IMR-90 (cell line): Measurements from ENCODE around the gene DIPK1A. TPM values are rescaled to one million over a fixed set of nuclear protein-coding genes. Genes with fewer than 3 reads are reported as not detected.

Experiments used
- ATAC-seq: fragments of 200-7000 bp; cut with Tn5 transposase; 2 replicates; pipeline ENCODE4 v1.9.1; 2020; ENCODE audit warnings: low read depth, mild to moderate bottlenecking, moderate library complexity
- BruUV-seq: library from RNA; stranded (reverse); fragments of 400-500 nt; replicated peaks from 2 replicates; lab custom pipeline; 2021; lab: Mats Ljungman, UMichigan
- CTCF ChIA-PET: fragments of 300-600 bp; formaldehyde crosslinking; extraction: SDS; loops from one replicate; lab custom pipeline; 2021; ENCODE audit warnings: antibody characterized with exemption; lab: Yijun Ruan, JAX
- POLR2A ChIA-PET: fragments of 300-600 bp; sonication (Branson Sonifier 250); formaldehyde crosslinking; loops from one replicate; lab custom pipeline; 2022; ENCODE audit warnings: antibody characterized with exemption; ENCODE audit not compliant: unreplicated experiment; lab: Charles Lee
- DNase-seq: peaks from one replicate; pipeline ENCODE4 v3.0.0; 2013
- H2AFZ ChIP-seq: replicated peaks from 2 replicates; pipeline ENCODE3; 2013; ENCODE audit warnings: low read length, mild to moderate bottlenecking; ENCODE audit not compliant: poor library complexity
- H2AK5ac ChIP-seq: 2 replicates; pipeline ENCODE4 v1.6.1; 2013; ENCODE audit warnings: low read depth, low read length, inconsistent platforms
- H2AK9ac ChIP-seq: replicated peaks from 2 replicates; pipeline ENCODE3; 2013; ENCODE audit warnings: mild to moderate bottlenecking, low read depth, low read length, moderate library complexity; ENCODE audit not compliant: poor library complexity
- H2BK120ac ChIP-seq: 2 replicates; pipeline ENCODE4 v1.6.1; 2013; ENCODE audit warnings: low read depth, low read length, inconsistent platforms
- H2BK15ac ChIP-seq: 3 replicates; pipeline ENCODE4 v1.6.1; 2013; ENCODE audit warnings: low read depth, low read length, inconsistent platforms
- H2BK20ac ChIP-seq: 2 replicates; pipeline ENCODE4 v1.6.1; 2013; ENCODE audit warnings: low read depth, mild to moderate bottlenecking, inconsistent platforms, low read length, moderate library complexity
- H2BK5ac ChIP-seq: 2 replicates; pipeline ENCODE4 v1.6.1; 2013; ENCODE audit warnings: mild to moderate bottlenecking, low read depth, low read length, inconsistent platforms; ENCODE audit not compliant: poor library complexity, severe bottlenecking
- H3K14ac ChIP-seq: replicated peaks from 2 replicates; pipeline ENCODE4 v1.6.1; 2013; ENCODE audit warnings: low read depth, low read length, inconsistent platforms
- H3K18ac ChIP-seq: 2 replicates; pipeline ENCODE4 v1.6.1; 2013; ENCODE audit warnings: low read depth, low read length, control low read depth
- H3K23ac ChIP-seq: 2 replicates; pipeline ENCODE4 v1.6.1; 2013; ENCODE audit warnings: low read depth, low read length, inconsistent platforms
- H3K27ac ChIP-seq: 2 replicates; pipeline ENCODE4 v1.5.1; 2013; ENCODE audit warnings: mild to moderate bottlenecking, control low read depth, low read length; ENCODE audit not compliant: insufficient read depth
- H3K27me3 ChIP-seq: 2 replicates; pipeline ENCODE4 v1.6.1; 2013; ENCODE audit warnings: low read length; ENCODE audit not compliant: control insufficient read depth, insufficient read depth
- H3K36me3 ChIP-seq: 2 replicates; pipeline ENCODE4 v1.6.1; 2013; ENCODE audit warnings: low read length, mixed read lengths; ENCODE audit not compliant: control insufficient read depth, insufficient read depth
- H3K4ac ChIP-seq: 2 replicates; pipeline ENCODE4 v1.6.1; 2013; ENCODE audit warnings: low read depth, low read length, inconsistent platforms
- H3K4me1 ChIP-seq: 2 replicates; pipeline ENCODE4 v1.6.1; 2013; ENCODE audit warnings: low read length, mixed read lengths; ENCODE audit not compliant: control insufficient read depth, insufficient read depth
- H3K4me2 ChIP-seq: 2 replicates; pipeline ENCODE4 v1.6.1; 2013; ENCODE audit warnings: low read depth, mild to moderate bottlenecking, control low read depth, low read length, moderate library complexity
- H3K4me3 ChIP-seq: 2 replicates; pipeline ENCODE4 v1.5.1; 2013; ENCODE audit warnings: low read depth, mild to moderate bottlenecking, control low read depth, low read length, moderate library complexity; ENCODE audit not compliant: insufficient read depth
- H3K56ac ChIP-seq: 2 replicates; pipeline ENCODE4 v1.6.1; 2013; ENCODE audit warnings: low read length, inconsistent platforms; ENCODE audit not compliant: insufficient read depth; ENCODE audit errors: extremely low read depth
- H3K79me1 ChIP-seq, 2 experiments: 2 replicates each; pipeline ENCODE4 v1.6.1; 2013; ENCODE audit warnings: low read length in 2 of 2, inconsistent platforms in 1 of 2, low read depth in 1 of 2
- H3K9ac ChIP-seq: 2 replicates; pipeline ENCODE4 v1.6.1; 2013; ENCODE audit warnings: low read depth, low read length, control low read depth
- H3K9me1 ChIP-seq: 2 replicates; pipeline ENCODE4 v1.6.1; 2013; ENCODE audit warnings: low read length, inconsistent platforms; ENCODE audit not compliant: insufficient read depth
- H3K9me3 ChIP-seq: 2 replicates; pipeline ENCODE4 v1.6.1; 2013; ENCODE audit warnings: low read length; ENCODE audit not compliant: control insufficient read depth, insufficient read depth
- H4K20me1 ChIP-seq: 2 replicates; pipeline ENCODE4 v1.6.1; 2013; ENCODE audit warnings: low read length, inconsistent platforms; ENCODE audit not compliant: insufficient read depth
- H4K5ac ChIP-seq: 2 replicates; pipeline ENCODE4 v1.6.1; 2013; ENCODE audit warnings: mild to moderate bottlenecking, low read depth, low read length, control low read depth
- H4K8ac ChIP-seq, 2 experiments: 2 replicates each; pipeline ENCODE4 v1.6.1; 2013; ENCODE audit warnings: low read depth in 2 of 2, low read length in 2 of 2, control low read depth in 1 of 2, inconsistent platforms in 1 of 2
- H4K91ac ChIP-seq: 2 replicates; pipeline ENCODE4 v1.6.1; 2013; ENCODE audit warnings: low read depth, low read length, inconsistent platforms; ENCODE audit not compliant: insufficient read depth
- CEBPB ChIP-seq: IDR thresholded peaks from 2 replicates; pipeline ENCODE4 v1.6.1; 2012; ENCODE audit warnings: low read depth, low read length, improper control_type of control experiment
- CTCF ChIP-seq: conservative IDR thresholded peaks from 2 replicates; pipeline ENCODE4 v1.5.1; 2012; ENCODE audit warnings: mild to moderate bottlenecking, low read depth, low read length, improper control_type of control experiment
- MAZ ChIP-seq: IDR thresholded peaks from 2 replicates; pipeline ENCODE4 v1.6.1; 2012; ENCODE audit warnings: low read depth, mild to moderate bottlenecking, low read length, improper control_type of control experiment, moderate library complexity, borderline replicate concordance
- RAD21 ChIP-seq: IDR thresholded peaks from 2 replicates; pipeline ENCODE4 v1.6.1; 2012; ENCODE audit warnings: low read length, improper control_type of control experiment
- USF2 ChIP-seq: fragments of 150-350 bp; IDR thresholded peaks from 2 replicates; pipeline ENCODE4 v1.6.1; 2017; ENCODE audit warnings: mild to moderate bottlenecking, antibody characterized with exemption, low read length, low read depth
- WGBS, 2 experiments: methylation state at CpG; one replicate each; pipeline versions ENCODE4 v1.1.5 to v1.1.7; 2013; ENCODE audit warnings: missing lambda C conversion rate in 2 of 2; ENCODE audit not compliant: insufficient read length in 1 of 2; ENCODE audit errors: extremely low coverage in 2 of 2; 5-methylcytosine and 5-hydroxymethylcytosine counted together
- dilution Hi-C: fragments of 300-500 bp; cut with HindIII; formaldehyde crosslinking; loops from one replicate; pipeline ENCODE4 v1.14.3; 2018; ENCODE audit warnings: low sequenced_read_pairs; ENCODE audit not compliant: unreplicated experiment
- in situ Hi-C: fragments of 300-500 bp; cut with MboI; formaldehyde crosslinking; loops from 3 replicates; pipeline ENCODE4 v1.14.3; 2019; ENCODE audit warnings: low sequenced_read_pairs, inconsistent platforms, mixed read lengths
- intact Hi-C: fragments of 100-400 bp; cut with micrococcal nuclease; formaldehyde crosslinking; loops from 2 replicates; pipeline ENCODE4 v1.10.0; 2022
- polyA plus RNA-seq, 3 experiments: library from polyadenylated mRNA; depleted of rRNA; stranded (reverse); fragments of >200 nt; gene quantifications; 2 replicates each; pipeline ENCODE4 v1.2.3, GENCODE V29; 2012; ENCODE audit warnings: low replicate concordance in 1 of 3
- total RNA-seq: library from RNA; depleted of rRNA; stranded (reverse); fragments of >200 nt; gene quantifications from 2 replicates; pipeline ENCODE4 v1.2.3, GENCODE V29; 2012

Gene DIPK1A
- total and polyA plus RNA-seq, 2 of the 4 experiments (the other 2 are of a cell fraction) = 4.7 to 5.7 TPM

GRCh38 chr1:92848201-92848600 lies 113.1 kb downstream of the DIPK1A start:
- Histone ChIP-seq H3K36me3 (peaks cover 11% of the 10 kb centered on the region), H3K18ac (no peak overlapping the region), H2BK20ac (no peak overlapping the region), H2AK5ac (no peak overlapping the region), H3K4me3 (no peak overlapping the region), H3K4me1 (no peaks in the 10 kb centered on the region), H4K20me1 (no peaks in the 10 kb centered on the region), H4K5ac (no peak overlapping the region), H3K79me1 (peaks cover 0 to 3% of the 10 kb centered on the region in 2 experiments; a peak in 2 of 4 replicates), H2AFZ (no peak overlapping the region), H2AK9ac (no peak overlapping the region), H4K91ac (no peak overlapping the region), H4K8ac (no peak overlapping the region), H3K9ac (no peak overlapping the region), H3K14ac (no peak overlapping the region), H2BK5ac (no peak overlapping the region), H3K27me3 (no peaks in the 10 kb centered on the region), H2BK15ac (no peak overlapping the region), H3K56ac (no peak overlapping the region), H3K23ac (no peak overlapping the region), H2BK120ac (no peak overlapping the region), H3K27ac (no peak overlapping the region), H3K4ac (no peak overlapping the region), H3K4me2 (no peak overlapping the region), H3K9me3 (no peaks in the 10 kb centered on the region), H3K9me1 (no peaks in the 10 kb centered on the region)
- TF ChIP-seq CTCF = no peak
- no peak for TF ChIP-seq RAD21
- TF ChIP-seq USF2 = no peak
- no peak for TF ChIP-seq CEBPB
- no peak for TF ChIP-seq MAZ
- ATAC-seq (no peak), DNase-seq (no peak)
- in situ Hi-C loops (no loop called here), dilution Hi-C loops (no loop called here), intact Hi-C loops (no loop called here)
- CTCF ChIA-PET = no interaction called here
- BruUV-seq = no TSS peak
- WGBS, 2 experiments = 92% methylated on average over 4 of the region's 4 CpGs; no CpG with 5 or more reads in 1 of the 2 experiments
- POLR2A ChIA-PET = no interaction called here
